ENCODE measurements around the gene AHRR. TPM values are rescaled to one million over a fixed set of nuclear protein-coding genes. Genes with fewer than 3 reads are reported as not detected.

The AHRR gene
- total and polyA plus RNA-seq, 2 donors from 2014 or later: 0.71 to 1.7 TPM

- H3K36me3 ChIP-seq (ENCODE audit: control insufficient read depth in 2 of 3, insufficient read depth in 3 of 3, low read length in 3 of 3): peaks cover 0 to 20% (median 15%) of the 10 kb centered on the region in 3 donors
- H3K4me1 ChIP-seq (ENCODE audit: control insufficient read depth in 2 of 3, insufficient read depth in 2 of 3, low read depth in 1 of 3, low read length in 3 of 3): no peaks in the 10 kb centered on the region
- no peak overlapping the region for H3K9ac ChIP-seq (ENCODE audit: low read length in 3 of 3)
- FAIRE-seq (no peak), DNase-seq (peak in 2 of 5 donors; percentile 33 to 76)
- H3K27me3 ChIP-seq (ENCODE audit: control insufficient read depth, insufficient read depth, low read length): no peaks in the 10 kb centered on the region
- intact Hi-C loops (cut with DNase I): no loop called here
- no peaks in the 10 kb centered on the region for H3K9me3 ChIP-seq (ENCODE audit: control insufficient read depth in 2 of 3, insufficient read depth in 1 of 3, low read length in 3 of 3)
- H3K4me3 ChIP-seq (ENCODE audit: low read length in 3 of 3): no peak overlapping the region
- no peak overlapping the region for H3K27ac ChIP-seq (ENCODE audit: low read depth in 2 of 2, low read length in 2 of 2)
- TF ChIP-seq, protein P1, sequence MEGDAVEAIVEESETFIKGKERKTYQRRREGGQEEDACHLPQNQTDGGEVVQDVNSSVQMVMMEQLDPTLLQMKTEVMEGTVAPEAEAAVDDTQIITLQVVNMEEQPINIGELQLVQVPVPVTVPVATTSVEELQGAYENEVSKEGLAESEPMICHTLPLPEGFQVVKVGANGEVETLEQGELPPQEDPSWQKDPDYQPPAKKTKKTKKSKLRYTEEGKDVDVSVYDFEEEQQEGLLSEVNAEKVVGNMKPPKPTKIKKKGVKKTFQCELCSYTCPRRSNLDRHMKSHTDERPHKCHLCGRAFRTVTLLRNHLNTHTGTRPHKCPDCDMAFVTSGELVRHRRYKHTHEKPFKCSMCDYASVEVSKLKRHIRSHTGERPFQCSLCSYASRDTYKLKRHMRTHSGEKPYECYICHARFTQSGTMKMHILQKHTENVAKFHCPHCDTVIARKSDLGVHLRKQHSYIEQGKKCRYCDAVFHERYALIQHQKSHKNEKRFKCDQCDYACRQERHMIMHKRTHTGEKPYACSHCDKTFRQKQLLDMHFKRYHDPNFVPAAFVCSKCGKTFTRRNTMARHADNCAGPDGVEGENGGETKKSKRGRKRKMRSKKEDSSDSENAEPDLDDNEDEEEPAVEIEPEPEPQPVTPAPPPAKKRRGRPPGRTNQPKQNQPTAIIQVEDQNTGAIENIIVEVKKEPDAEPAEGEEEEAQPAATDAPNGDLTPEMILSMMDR (IDR thresholded peaks at IDR 0.05; ENCODE audit: borderline replicate concordance, extremely low read depth, insufficient read depth): no peak
These were observed 143.5 kb downstream of the AHRR start for GRCh38 chr5:464843-465590.

- Histone ChIP-seq H3K9ac (ENCODE audit: low read length in 3 of 3) (no peak overlapping the region), H3K4me3 (ENCODE audit: low read length in 3 of 3) (no peak overlapping the region), H3K27me3 (ENCODE audit: control insufficient read depth, insufficient read depth, low read length) (no peaks in the 10 kb centered on the region), H3K4me1 (ENCODE audit: control insufficient read depth in 2 of 3, insufficient read depth in 2 of 3, low read depth in 1 of 3, low read length in 3 of 3) (no peaks in the 10 kb centered on the region), H3K9me3 (ENCODE audit: control insufficient read depth in 2 of 3, insufficient read depth in 1 of 3, low read length in 3 of 3) (no peaks in the 10 kb centered on the region), H3K36me3 (ENCODE audit: control insufficient read depth in 2 of 3, insufficient read depth in 3 of 3, low read length in 3 of 3) (peaks cover 0 to 20% (median 12%) of the 10 kb centered on the region in 3 donors), H3K27ac (ENCODE audit: low read depth in 2 of 2, low read length in 2 of 2) (no peak overlapping the region)
- TF ChIP-seq, protein P1 (IDR thresholded peaks at IDR 0.05; ENCODE audit: borderline replicate concordance, extremely low read depth, insufficient read depth): no peak
- FAIRE-seq: no peak
- DNase-seq: peak in 2 of 5 donors; percentile 24 to 65
- intact Hi-C loops (cut with DNase I): no loop called here
These were observed 144.3 kb downstream of the AHRR start for GRCh38 chr5:465591-466403.

- Histone ChIP-seq H3K27me3 (ENCODE audit: control insufficient read depth, insufficient read depth, low read length) (no peaks in the 10 kb centered on the region), H3K9me3 (ENCODE audit: control insufficient read depth in 2 of 3, insufficient read depth in 1 of 3, low read length in 3 of 3) (no peaks in the 10 kb centered on the region), H3K4me3 (ENCODE audit: low read length in 3 of 3) (no peak overlapping the region), H3K4me1 (ENCODE audit: control insufficient read depth in 2 of 3, insufficient read depth in 2 of 3, low read depth in 1 of 3, low read length in 3 of 3) (peaks cover 0 to 7% (median 0%) of the 10 kb centered on the region in 3 donors), H3K36me3 (ENCODE audit: control insufficient read depth in 2 of 3, insufficient read depth in 3 of 3, low read length in 3 of 3) (peaks cover 0 to 20% (median 11%) of the 10 kb centered on the region in 3 donors), H3K27ac (ENCODE audit: low read depth in 2 of 2, low read length in 2 of 2) (no peak overlapping the region), H3K9ac (ENCODE audit: low read length in 3 of 3) (no peak overlapping the region)
- FAIRE-seq (no peak), DNase-seq (peak in 2 of 5 donors; percentile 25 to 60)
- TF ChIP-seq, protein P1 (IDR thresholded peaks at IDR 0.05; ENCODE audit: borderline replicate concordance, extremely low read depth, insufficient read depth): no peak
- intact Hi-C loops (cut with DNase I): no loop called here
These were observed 145.3 kb downstream of the AHRR start for GRCh38 chr5:466661-467310.
